HL-60/S4 (cell line): ENCODE data around the gene RABAC1.
"Not testable (repeated sequence)": the region's sequence is repeated elsewhere in the genome, so short reads cannot be mapped to it uniquely, and the experiment has no call there.

Source experiments
- in situ Hi-C: fragments of 300-500 bp; cut with MboI; formaldehyde crosslinking; loops from 2 replicates; pipeline ENCODE4 v1.14.3; 2022; ENCODE audit warnings: low sequenced_read_pairs

RABAC1 gene

GRCh38 chr19:41959056-41960053 is at the start of gene RABAC1:
Gene RABAC1, minus strand, starts transcription at chr19:41959321. Its CDS starts 29 bp downstream, at chr19:41959292.
- in situ Hi-C loops: no loop called here

- in situ Hi-C loops: no loop called here
Observed at GRCh38 chr19:42006569-42006968, 47.4 kb upstream of the RABAC1 start.

- in situ Hi-C loops: no loop called here
Observed at GRCh38 chr19:42005504-42005903, 46.4 kb upstream of the RABAC1 start.

GRCh38 chr19:42003506-42004294 is 44.6 kb upstream of the RABAC1 start:
- in situ Hi-C loops: no loop called here

- in situ Hi-C loops: no loop called here
Observed at GRCh38 chr19:41999878-42000208, 40.7 kb upstream of the RABAC1 start.

GRCh38 chr19:41999071-41999877 is 40.2 kb upstream of the RABAC1 start:
- in situ Hi-C loops: no loop called here

GRCh38 chr19:41998246-41999020 is 39.3 kb upstream of the RABAC1 start:
- in situ Hi-C loops: no loop called here

GRCh38 chr19:41997851-41998229 is 38.7 kb upstream of the RABAC1 start:
- in situ Hi-C loops: no loop called here

GRCh38 chr19:41997121-41997850 is 38.2 kb upstream of the RABAC1 start:
- in situ Hi-C loops: no loop called here

- in situ Hi-C loops: no loop called here
Observed at GRCh38 chr19:41995959-41996797, 37.1 kb upstream of the RABAC1 start.

- in situ Hi-C loops: no loop called here
Observed at GRCh38 chr19:41994994-41995958, 36.2 kb upstream of the RABAC1 start.

GRCh38 chr19:41994521-41994971 is 35.4 kb upstream of the RABAC1 start:
- in situ Hi-C loops: no loop called here

- in situ Hi-C loops: no loop called here
Observed at GRCh38 chr19:41993612-41994483, 34.7 kb upstream of the RABAC1 start, which contains the start of gene ATP1A3. Gene ATP1A3, minus strand, starts transcription at chr19:41994230. Its CDS starts 154 bp downstream, at chr19:41994076.

GRCh38 chr19:41991925-41992569 is 32.9 kb upstream of the RABAC1 start:
- in situ Hi-C loops: not testable (repeated sequence)

- in situ Hi-C loops: no loop called here
Observed at GRCh38 chr19:41991025-41991424, 31.9 kb upstream of the RABAC1 start.

- in situ Hi-C loops: no loop called here
Observed at GRCh38 chr19:41990615-41991014, 31.5 kb upstream of the RABAC1 start.
